ACHN (cell line): ENCODE data around the gene TMEM179.

ENCODE experiments used
- DNase-seq: peaks from one replicate; pipeline ENCODE4 v3.0.0-alpha.2; 2015
- in situ Hi-C: cut with HindIII; loops from 2 replicates; pipeline ENCODE4 v1.10.0; 2017; ENCODE audit warnings: low sequenced_read_pairs, low pct_ligation_motif_present, low pct_unique_long_range_greater_than_20kb

Gene TMEM179

GRCh38 chr14:104602933-104603325 lies 1.6 kb downstream of the TMEM179 start:
- DNase-seq, result no peak
- in situ Hi-C loops, result no loop called here

- in situ Hi-C loops, result no loop called here
- no peak for DNase-seq
Observed at GRCh38 chr14:104602315-104602932, 2.1 kb downstream of the TMEM179 start.

- in situ Hi-C loops, result no loop called here
- no peak for DNase-seq
Observed at GRCh38 chr14:104601786-104602185, 2.8 kb downstream of the TMEM179 start.

- no peak for DNase-seq
- in situ Hi-C loops, result no loop called here
Observed at GRCh38 chr14:104600805-104601204, 3.8 kb downstream of the TMEM179 start.

- in situ Hi-C loops, result no loop called here
- DNase-seq, result peak; percentile 9
Observed at GRCh38 chr14:104600141-104600643, 4.4 kb downstream of the TMEM179 start.

GRCh38 chr14:104599446-104599845 lies 5.1 kb downstream of the TMEM179 start:
- DNase-seq, result no peak
- in situ Hi-C loops, result no loop called here

- DNase-seq, result no peak
- in situ Hi-C loops, result no loop called here
Observed at GRCh38 chr14:104598910-104599273, 5.7 kb downstream of the TMEM179 start.

GRCh38 chr14:104598039-104598909 lies 6.3 kb downstream of the TMEM179 start:
- DNase-seq, result no peak
- in situ Hi-C loops, result no loop called here

GRCh38 chr14:104597576-104597975 lies 7.0 kb downstream of the TMEM179 start:
- DNase-seq, result no peak
- in situ Hi-C loops, result no loop called here

GRCh38 chr14:104596927-104597351 lies 7.6 kb downstream of the TMEM179 start:
- in situ Hi-C loops, result no loop called here
- DNase-seq, result no peak

GRCh38 chr14:104596451-104596918 lies 8.1 kb downstream of the TMEM179 start:
- in situ Hi-C loops, result no loop called here
- no peak for DNase-seq

- in situ Hi-C loops, result no loop called here
Observed at GRCh38 chr14:104595911-104596450, 8.6 kb downstream of the TMEM179 start.

GRCh38 chr14:104595116-104595675 lies 9.4 kb downstream of the TMEM179 start:
- in situ Hi-C loops, result no loop called here
- DNase-seq, result no peak

More at GRCh38 chr14:104595911-104596450, 8.6 kb downstream of the TMEM179 start:
- DNase-seq, result no peak

- no peak for DNase-seq
- in situ Hi-C loops, result no loop called here
Observed at GRCh38 chr14:104594310-104595046, 10.1 kb downstream of the TMEM179 start.

- in situ Hi-C loops, result no loop called here
Observed at GRCh38 chr14:104593710-104594136, 10.8 kb downstream of the TMEM179 start.

GRCh38 chr14:104593241-104593701 lies 11.3 kb downstream of the TMEM179 start:
- in situ Hi-C loops, result no loop called here

More at GRCh38 chr14:104593710-104594136, 10.8 kb downstream of the TMEM179 start:
- DNase-seq, result no peak

GRCh38 chr14:104592785-104593184 lies 11.8 kb downstream of the TMEM179 start:
- in situ Hi-C loops, result no loop called here
- no peak for DNase-seq

More at GRCh38 chr14:104593241-104593701, 11.3 kb downstream of the TMEM179 start:
- no peak for DNase-seq

- in situ Hi-C loops, result no loop called here
- no peak for DNase-seq
Observed at GRCh38 chr14:104592292-104592672, 12.3 kb downstream of the TMEM179 start.
